A549 (cell line): Measurements from ENCODE around the gene GIMAP7. TPM values are rescaled to one million over a fixed set of nuclear protein-coding genes. Genes with fewer than 3 reads are reported as not detected.
"Not testable (repeated sequence)": the region's sequence is repeated elsewhere in the genome, so short reads cannot be mapped to it uniquely, and the experiment has no call there.

Source experiments
- ATAC-seq, 2 experiments: fragments of 200-7000 bp in 1 of 2; fragments of >200 bp in 1 of 2; cut with Nextera tagmentation in 1 of 2; cut with Tn5 transposase in 1 of 2; 3 replicates each; pipeline versions ENCODE4 v1.8.0 to v1.9.1; 2018 to 2020; ENCODE audit warnings: mild to moderate bottlenecking in 1 of 2, moderate library complexity in 1 of 2
- CTCF ChIA-PET: fragments of 300-600 bp; sonication (Branson Sonifier 250); formaldehyde crosslinking; extraction: SDS; loops from one replicate; lab custom pipeline; 2021; ENCODE audit warnings: antibody characterized with exemption, inconsistent platforms; lab: Yijun Ruan, JAX
- POLR2A ChIA-PET: fragments of 350-600 bp; formaldehyde crosslinking; extraction: SDS; loops from one replicate; lab custom pipeline; 2021; ENCODE audit warnings: antibody characterized with exemption, inconsistent platforms; lab: Yijun Ruan, JAX
- DNase-seq, 2 experiments: peaks; one replicate each; pipeline versions ENCODE4 v3.0.0 to v3.0.0-alpha.2; 2011 to 2016; ENCODE audit warnings: low read depth in 1 of 2, low spot score in 1 of 2
- FAIRE-seq: peaks from 2 replicates; lab custom pipeline; 2011; peaks lifted over from hg19 to GRCh38; lab: Jason Lieb, UNC
- H3K27ac ChIP-seq, 2 experiments: fragments of >200 bp; sonication (Bioruptor Twin); formaldehyde crosslinking; 3 replicates each; pipeline ENCODE4 v1.5.1; 2016 to 2017
- H3K4me1 ChIP-seq: fragments of >200 bp; sonication (Bioruptor Twin); formaldehyde crosslinking; 3 replicates; pipeline ENCODE4 v1.6.1; 2016
- H3K4me2 ChIP-seq: fragments of >200 bp; sonication (Bioruptor Twin); formaldehyde crosslinking; 3 replicates; pipeline ENCODE4 v1.6.1; 2016
- H3K4me3 ChIP-seq: fragments of >200 bp; sonication (Bioruptor Twin); formaldehyde crosslinking; 3 replicates; pipeline ENCODE4 v1.5.1; 2016
- H3K9me3 ChIP-seq: fragments of >200 bp; sonication (Bioruptor Twin); formaldehyde crosslinking; 3 replicates; pipeline ENCODE4 v1.6.1; 2016
- CBX8 ChIP-seq: fragments of 200-600 bp; sonication (generic); IDR thresholded peaks from 2 replicates; pipeline ENCODE4 v1.6.1; 2016
- CEBPB ChIP-seq, 2 experiments: fragments of >200 bp in 1 of 2; sonication (Bioruptor Twin) in 1 of 2; formaldehyde crosslinking in 1 of 2; IDR thresholded peaks; 2 replicates each; pipeline ENCODE4 v1.6.1; 2012 to 2016
- CHD2 ChIP-seq: fragments of 150-350 bp; IDR thresholded peaks from 2 replicates; pipeline ENCODE4 v1.6.1; 2014; ENCODE audit warnings: low read length; ENCODE audit not compliant: partially characterized antibody
- CHD4 ChIP-seq: fragments of 200-600 bp; sonication (generic); IDR thresholded peaks from 2 replicates; pipeline ENCODE4 v1.6.1; 2016; ENCODE audit warnings: antibody characterized with exemption, mild to moderate bottlenecking, borderline replicate concordance
- E2F6 ChIP-seq: IDR thresholded peaks from 2 replicates; pipeline ENCODE4 v1.6.1; 2012; ENCODE audit warnings: low read depth, borderline replicate concordance
- EHF ChIP-seq: fragments of 250-450 bp; sonication (Bioruptor Pico); IDR thresholded peaks from 2 replicates; pipeline ENCODE4 v1.5.0; 2020; ENCODE audit warnings: mild to moderate bottlenecking
- ESRRA ChIP-seq: fragments of 150-350 bp; IDR thresholded peaks from 2 replicates; pipeline ENCODE4 v1.6.1; 2014; ENCODE audit warnings: mild to moderate bottlenecking, low read length, borderline replicate concordance
- FOXS1 ChIP-seq: fragments of 250-450 bp; sonication (Bioruptor Pico); IDR thresholded peaks from 2 replicates; pipeline ENCODE4 v1.5.0; 2020; ENCODE audit warnings: mild to moderate bottlenecking, moderate library complexity
- HDAC2 ChIP-seq: fragments of 200-600 bp; sonication (generic); IDR thresholded peaks from 2 replicates; pipeline ENCODE4 v1.6.1; 2016
- HOXA7 ChIP-seq: fragments of 250-450 bp; sonication (Bioruptor Pico); IDR thresholded peaks from 2 replicates; pipeline ENCODE4 v1.5.0; 2020; ENCODE audit warnings: mild to moderate bottlenecking, moderate library complexity
- JUNB ChIP-seq: fragments of >200 bp; sonication (Bioruptor Twin); formaldehyde crosslinking; IDR thresholded peaks from 2 replicates; pipeline ENCODE4 v1.6.1; 2016
- KDM5A ChIP-seq: fragments of 200-600 bp; sonication (generic); IDR thresholded peaks from 2 replicates; pipeline ENCODE4 v1.6.1; 2016; ENCODE audit warnings: antibody characterized with exemption, mild to moderate bottlenecking
- MAX ChIP-seq: IDR thresholded peaks from 2 replicates; pipeline ENCODE4 v1.6.1; 2012
- MAZ ChIP-seq: fragments of 150-350 bp; IDR thresholded peaks from 2 replicates; pipeline ENCODE4 v1.6.1; 2014; ENCODE audit warnings: antibody characterized with exemption, low read depth, low read length, borderline replicate concordance
- NPAS2 ChIP-seq: fragments of 250-450 bp; sonication (Bioruptor Pico); IDR thresholded peaks from 2 replicates; pipeline ENCODE4 v1.8.0; 2022; ENCODE audit warnings: mild to moderate bottlenecking, moderate library complexity, borderline replicate concordance
- NR3C1 ChIP-seq: fragments of >200 bp; sonication (Bioruptor Twin); formaldehyde crosslinking; IDR thresholded peaks from 3 replicates; pipeline ENCODE4 v1.6.1; 2017
- PHF8 ChIP-seq: fragments of 200-600 bp; sonication (generic); IDR thresholded peaks from 2 replicates; pipeline ENCODE4 v1.6.1; 2016; ENCODE audit warnings: low read depth, mild to moderate bottlenecking, antibody characterized with exemption, moderate library complexity, borderline replicate concordance
- REST ChIP-seq: fragments of 200-600 bp; sonication (generic); IDR thresholded peaks from 2 replicates; pipeline ENCODE4 v1.6.1; 2016; ENCODE audit warnings: antibody characterized with exemption, mild to moderate bottlenecking, moderate library complexity
- SREBF2 ChIP-seq: fragments of 450-650 bp; IDR thresholded peaks from 2 replicates; pipeline ENCODE4 v1.6.1; 2014; ENCODE audit warnings: mild to moderate bottlenecking, moderate library complexity
- ZC3H11A ChIP-seq: fragments of 450-650 bp; IDR thresholded peaks from 2 replicates; pipeline ENCODE4 v1.6.1; 2014; ENCODE audit warnings: antibody characterized with exemption, mild to moderate bottlenecking
- ZNF302 ChIP-seq: fragments of 250-450 bp; sonication (Bioruptor Pico); IDR thresholded peaks from 2 replicates; pipeline ENCODE4 v1.9.0; 2021; ENCODE audit warnings: inconsistent platforms, mild to moderate bottlenecking, moderate library complexity
- WGBS: methylation state at CpG from one replicate; pipeline ENCODE4 v1.1.6; 2017; ENCODE audit errors: missing lambda C conversion rate; 5-methylcytosine and 5-hydroxymethylcytosine counted together
- polyA plus RNA-seq, 4 experiments: library from polyadenylated mRNA; depleted of rRNA in 3 of 4; stranded (reverse); fragments of >200 nt; fragmentation: RNase III in 1 of 4; extraction: RNeasy Plus Mini Kit Qiagen cat#74134 plus additional on column Dnase treatment in 1 of 4; gene quantifications; 2 replicates in 3 of 4; 3 replicates in 1 of 4; pipeline ENCODE4 v1.2.3, GENCODE V29; 2011 to 2017
- TF ChIP-seq, protein P1 (sequence below): fragments of >200 bp; sonication (Bioruptor Twin); formaldehyde crosslinking; IDR thresholded peaks from 2 replicates; pipeline ENCODE4 v1.6.1; 2016
- TF ChIP-seq, protein P2 (sequence below): fragments of 150-350 bp; IDR thresholded peaks from 2 replicates; pipeline ENCODE4 v1.6.1; 2014; ENCODE audit warnings: low read depth, mild to moderate bottlenecking, low read length
- TF ChIP-seq, protein P3 (sequence below): fragments of >200 bp; sonication (Bioruptor Twin); formaldehyde crosslinking; IDR thresholded peaks from 3 replicates; pipeline ENCODE4 v1.5.1; 2016

Gene GIMAP7
- polyA plus RNA-seq, 2 of the 4 experiments (the other 2 are of a cell fraction) = not detected

DNA sequence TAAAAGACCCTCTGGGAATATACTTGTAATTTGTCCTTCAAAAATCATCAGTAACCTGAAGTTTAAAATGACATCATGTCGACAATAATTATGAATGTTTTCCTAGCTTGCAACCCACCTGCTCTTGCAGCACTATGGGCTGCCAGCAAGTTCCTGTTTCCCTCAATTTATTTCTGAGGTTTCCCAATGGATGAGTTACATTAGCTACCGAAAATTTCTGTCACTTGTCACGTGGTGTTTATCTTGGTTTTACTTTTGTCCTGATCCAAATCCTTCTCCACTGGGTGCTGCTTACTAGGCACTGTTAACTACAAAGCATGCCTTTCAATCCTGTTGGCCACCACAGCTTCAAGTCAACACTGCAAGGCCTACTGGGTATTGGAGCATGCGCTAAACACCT is 32.8 kb upstream of the GIMAP7 start:
- ATAC-seq = no peak
- CTCF ChIA-PET = no interaction called here
- TF ChIP-seq FOXS1 = no peak
- no peak for TF ChIP-seq CHD2
- TF ChIP-seq HDAC2 = no peak
- TF ChIP-seq E2F6 = no peak
- TF ChIP-seq NR3C1 = no peak
- TF ChIP-seq EHF = no peak
- TF ChIP-seq, protein P1, sequence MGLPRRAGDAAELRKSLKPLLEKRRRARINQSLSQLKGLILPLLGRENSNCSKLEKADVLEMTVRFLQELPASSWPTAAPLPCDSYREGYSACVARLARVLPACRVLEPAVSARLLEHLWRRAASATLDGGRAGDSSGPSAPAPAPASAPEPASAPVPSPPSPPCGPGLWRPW = no peak
- TF ChIP-seq, all 56 proteins: peak for 0
- Histone ChIP-seq H3K27ac (no peak overlapping the region), H3K4me3 (no peak overlapping the region), H3K4me2 (no peak overlapping the region), H3K4me1 (no peaks in the 10 kb centered on the region), H3K9me3 (no peaks in the 10 kb centered on the region)
- DNase-seq = no peak
- no peak for FAIRE-seq
- 13% methylated on average over 4 of the region's 4 CpGs for WGBS
- POLR2A ChIA-PET = no interaction called here

DNA sequence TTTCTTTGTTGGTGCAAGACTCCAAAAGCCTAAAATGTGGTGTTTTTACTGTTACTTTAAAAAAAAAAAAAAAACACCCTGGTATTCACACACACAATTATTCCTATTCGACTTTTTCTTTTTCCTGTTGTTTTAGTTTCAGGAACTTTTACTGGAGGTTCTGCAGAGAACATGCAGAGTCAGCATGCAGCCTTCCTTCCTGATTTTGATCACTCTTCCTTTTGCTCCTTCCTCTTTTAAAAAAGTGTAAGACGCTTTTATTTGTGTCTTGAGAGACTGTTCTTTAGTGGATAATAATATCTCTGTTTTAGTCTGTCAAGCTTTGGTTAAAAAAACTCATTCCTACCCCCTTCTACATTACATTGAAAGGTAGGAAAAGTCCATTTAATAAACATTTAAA is 31.2 kb upstream of the GIMAP7 start:
- 4% methylated on average over 2 of the region's 2 CpGs for WGBS
- CTCF ChIA-PET, DNase-seq, POLR2A ChIA-PET, H3K4me3 ChIP-seq, FAIRE-seq, H3K4me1 ChIP-seq, H3K9me3 ChIP-seq, H3K27ac ChIP-seq, ATAC-seq, H3K4me2 ChIP-seq: not testable (repeated sequence)

GRCh38 chr7:150484071-150484470 is 30.6 kb upstream of the GIMAP7 start:
- ATAC-seq, H3K4me2 ChIP-seq, POLR2A ChIA-PET: not testable (repeated sequence)

GRCh38 chr7:150487625-150488024 is 27.0 kb upstream of the GIMAP7 start:
- ChIA-PET CTCF (no interaction called here), POLR2A (no interaction called here)
- Histone ChIP-seq H3K9me3 (no peaks in the 10 kb centered on the region), H3K27ac (no peak overlapping the region), H3K4me1 (no peaks in the 10 kb centered on the region), H3K4me3 (no peak overlapping the region), H3K4me2 (no peak overlapping the region)
- no peak for FAIRE-seq
- no peak for DNase-seq
- WGBS = 8% methylated on average over 2 of the region's 2 CpGs
- TF ChIP-seq NPAS2 (CRISPR knock-in tag) (no peak), KDM5A (no peak), ESRRA (no peak), PHF8 (no peak), ZC3H11A (no peak), CEBPB (IDR thresholded peaks at IDR 0.05) (no peak), MAX (no peak), JUNB (no peak), SREBF2 (no peak), CHD4 (no peak), CBX8 (no peak), REST (no peak), MAZ (no peak), ZNF302 (CRISPR knock-in tag) (no peak), HOXA7 (CRISPR knock-in tag) (no peak)
- TF ChIP-seq, protein P2, sequence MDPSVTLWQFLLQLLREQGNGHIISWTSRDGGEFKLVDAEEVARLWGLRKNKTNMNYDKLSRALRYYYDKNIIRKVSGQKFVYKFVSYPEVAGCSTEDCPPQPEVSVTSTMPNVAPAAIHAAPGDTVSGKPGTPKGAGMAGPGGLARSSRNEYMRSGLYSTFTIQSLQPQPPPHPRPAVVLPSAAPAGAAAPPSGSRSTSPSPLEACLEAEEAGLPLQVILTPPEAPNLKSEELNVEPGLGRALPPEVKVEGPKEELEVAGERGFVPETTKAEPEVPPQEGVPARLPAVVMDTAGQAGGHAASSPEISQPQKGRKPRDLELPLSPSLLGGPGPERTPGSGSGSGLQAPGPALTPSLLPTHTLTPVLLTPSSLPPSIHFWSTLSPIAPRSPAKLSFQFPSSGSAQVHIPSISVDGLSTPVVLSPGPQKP = no peak
- TF ChIP-seq, protein P3, sequence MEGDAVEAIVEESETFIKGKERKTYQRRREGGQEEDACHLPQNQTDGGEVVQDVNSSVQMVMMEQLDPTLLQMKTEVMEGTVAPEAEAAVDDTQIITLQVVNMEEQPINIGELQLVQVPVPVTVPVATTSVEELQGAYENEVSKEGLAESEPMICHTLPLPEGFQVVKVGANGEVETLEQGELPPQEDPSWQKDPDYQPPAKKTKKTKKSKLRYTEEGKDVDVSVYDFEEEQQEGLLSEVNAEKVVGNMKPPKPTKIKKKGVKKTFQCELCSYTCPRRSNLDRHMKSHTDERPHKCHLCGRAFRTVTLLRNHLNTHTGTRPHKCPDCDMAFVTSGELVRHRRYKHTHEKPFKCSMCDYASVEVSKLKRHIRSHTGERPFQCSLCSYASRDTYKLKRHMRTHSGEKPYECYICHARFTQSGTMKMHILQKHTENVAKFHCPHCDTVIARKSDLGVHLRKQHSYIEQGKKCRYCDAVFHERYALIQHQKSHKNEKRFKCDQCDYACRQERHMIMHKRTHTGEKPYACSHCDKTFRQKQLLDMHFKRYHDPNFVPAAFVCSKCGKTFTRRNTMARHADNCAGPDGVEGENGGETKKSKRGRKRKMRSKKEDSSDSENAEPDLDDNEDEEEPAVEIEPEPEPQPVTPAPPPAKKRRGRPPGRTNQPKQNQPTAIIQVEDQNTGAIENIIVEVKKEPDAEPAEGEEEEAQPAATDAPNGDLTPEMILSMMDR = no peak
- TF ChIP-seq, protein P1 = no peak
- ATAC-seq = no peak

More at GRCh38 chr7:150484071-150484470, 30.6 kb upstream of the GIMAP7 start:
- FAIRE-seq, H3K4me1 ChIP-seq, H3K4me3 ChIP-seq, CTCF ChIA-PET, H3K9me3 ChIP-seq, H3K27ac ChIP-seq, DNase-seq: not testable (repeated sequence)
- WGBS = 39% methylated on average over 3 of the region's 3 CpGs
